GM21381 (cell line): ENCODE data around the gene DHRS1.

Source experiments
- ATAC-seq: cut with Tn5 transposase; IDR thresholded peaks from one replicate; pipeline ENCODE4 v1.9.1; 2021; ENCODE audit warnings: mild to moderate bottlenecking, moderate library complexity; ENCODE audit not compliant: unreplicated experiment

DHRS1 gene

GRCh38 chr14:24310646-24311604, 11.3 kb upstream of the DHRS1 start, which contains the start of gene LTB4R:
Gene LTB4R, plus strand, starts transcription at chr14:24311502. Its CDS starts 4,150 bp downstream, at chr14:24315652.
- peak; percentile 66 for ATAC-seq

DNA sequence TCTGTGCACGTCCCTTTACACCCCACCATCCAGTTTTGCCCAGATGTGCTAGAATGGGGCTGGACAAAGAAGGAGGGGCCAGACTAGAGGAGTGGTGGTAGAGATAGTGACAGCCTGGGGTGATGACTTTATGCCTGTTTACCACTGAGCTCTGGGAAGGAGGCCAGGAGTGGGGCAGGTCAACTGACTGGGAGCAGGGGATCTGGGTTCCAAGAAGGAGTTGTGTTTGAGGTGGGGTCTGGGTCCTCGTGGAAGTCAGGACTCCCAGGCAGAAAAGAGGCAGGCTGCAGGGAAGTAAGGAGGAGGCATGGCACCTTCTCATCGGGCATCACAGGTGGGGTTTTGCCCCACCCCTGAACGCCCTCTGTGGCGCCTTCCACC, 10.7 kb upstream of the DHRS1 start:
- no peak for ATAC-seq

- no peak for ATAC-seq
Observed at GRCh38 chr14:24309538-24310264, 10.1 kb upstream of the DHRS1 start, which contains the start of gene LTB4R2. Gene LTB4R2, plus strand, starts transcription at chr14:24310140. Its CDS starts 525 bp downstream, at chr14:24310665.

- ATAC-seq: no peak
Observed at GRCh38 chr14:24308342-24309124, 9.0 kb upstream of the DHRS1 start.

GRCh38 chr14:24307575-24308341, 8.2 kb upstream of the DHRS1 start, which contains the start of gene CIDEB:
Gene CIDEB, minus strand, starts transcription at chr14:24307977. Its CDS starts 119 bp downstream, at chr14:24307858.
- ATAC-seq: no peak

GRCh38 chr14:24307156-24307574, 7.6 kb upstream of the DHRS1 start:
- no peak for ATAC-seq

DNA sequence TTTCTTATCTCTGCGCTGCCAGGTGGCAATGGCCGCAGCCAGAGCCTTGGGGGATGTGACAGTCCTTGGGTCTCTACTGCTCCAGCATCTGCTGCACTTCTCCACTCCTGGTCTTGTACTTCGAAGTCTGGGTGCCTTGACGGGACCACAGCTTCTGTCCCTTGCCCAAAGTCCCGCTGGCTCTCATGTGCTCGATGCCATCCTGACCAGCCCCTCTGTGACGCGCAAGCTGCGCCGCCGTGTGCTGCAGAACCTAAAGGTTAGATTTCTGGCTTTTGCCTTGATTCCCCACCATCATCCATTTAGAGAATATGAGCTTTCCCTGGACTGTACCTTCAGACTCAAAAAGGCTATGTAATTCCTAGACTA, 4.4 kb upstream of the DHRS1 start:
- ATAC-seq: no peak

DNA sequence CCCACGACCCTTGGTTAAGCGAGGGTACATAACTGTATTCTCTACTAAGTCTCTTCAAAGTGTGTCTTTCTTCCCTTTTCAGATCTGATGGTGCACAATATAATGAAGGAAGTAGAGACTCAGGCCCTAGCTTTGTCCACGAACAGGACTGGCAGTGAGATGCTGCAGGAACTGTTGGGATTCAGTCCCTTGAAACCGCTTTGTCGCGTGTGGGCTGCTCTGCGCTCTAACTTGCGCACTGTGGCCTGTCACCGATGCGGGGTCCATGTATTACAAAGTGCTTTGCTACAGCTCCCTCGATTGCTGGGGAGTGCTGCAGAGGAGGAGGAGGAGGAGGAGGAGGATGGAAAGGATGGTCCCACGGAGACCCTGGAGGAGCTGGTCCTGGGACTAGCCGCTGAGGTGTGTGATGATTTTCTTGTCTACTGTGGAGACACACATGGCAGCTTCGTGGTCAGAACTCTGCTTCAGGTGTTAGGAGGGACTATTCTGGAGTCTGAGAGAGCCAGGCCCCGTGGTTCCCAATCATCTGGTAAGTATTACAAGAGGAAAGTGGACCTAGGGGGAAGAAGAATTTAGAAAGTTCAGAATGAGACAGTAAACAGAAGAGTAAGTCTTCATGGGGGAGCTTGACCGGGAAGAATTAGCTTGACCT, 873 bp upstream of the DHRS1 start:
- ATAC-seq: no peak

DNA sequence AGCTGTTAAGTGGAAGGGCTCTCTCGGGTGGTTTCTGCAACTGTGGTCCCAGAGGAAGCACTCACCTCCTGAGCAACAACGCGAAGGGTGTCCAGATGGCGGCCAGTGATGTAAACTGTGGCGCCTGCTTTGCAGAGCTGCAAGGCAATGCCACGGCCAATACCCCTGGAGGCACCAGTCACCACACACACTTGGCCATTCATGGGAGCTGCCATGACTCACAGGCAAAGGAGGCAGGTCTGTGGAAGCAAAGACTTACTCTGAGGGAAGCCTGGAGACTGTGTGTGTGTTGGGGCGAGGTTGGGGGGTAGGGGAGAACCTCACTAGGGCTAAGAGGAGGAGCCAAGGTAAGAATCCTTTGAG, 707 bp downstream of the DHRS1 start:
- ATAC-seq: peak; percentile 1

DNA sequence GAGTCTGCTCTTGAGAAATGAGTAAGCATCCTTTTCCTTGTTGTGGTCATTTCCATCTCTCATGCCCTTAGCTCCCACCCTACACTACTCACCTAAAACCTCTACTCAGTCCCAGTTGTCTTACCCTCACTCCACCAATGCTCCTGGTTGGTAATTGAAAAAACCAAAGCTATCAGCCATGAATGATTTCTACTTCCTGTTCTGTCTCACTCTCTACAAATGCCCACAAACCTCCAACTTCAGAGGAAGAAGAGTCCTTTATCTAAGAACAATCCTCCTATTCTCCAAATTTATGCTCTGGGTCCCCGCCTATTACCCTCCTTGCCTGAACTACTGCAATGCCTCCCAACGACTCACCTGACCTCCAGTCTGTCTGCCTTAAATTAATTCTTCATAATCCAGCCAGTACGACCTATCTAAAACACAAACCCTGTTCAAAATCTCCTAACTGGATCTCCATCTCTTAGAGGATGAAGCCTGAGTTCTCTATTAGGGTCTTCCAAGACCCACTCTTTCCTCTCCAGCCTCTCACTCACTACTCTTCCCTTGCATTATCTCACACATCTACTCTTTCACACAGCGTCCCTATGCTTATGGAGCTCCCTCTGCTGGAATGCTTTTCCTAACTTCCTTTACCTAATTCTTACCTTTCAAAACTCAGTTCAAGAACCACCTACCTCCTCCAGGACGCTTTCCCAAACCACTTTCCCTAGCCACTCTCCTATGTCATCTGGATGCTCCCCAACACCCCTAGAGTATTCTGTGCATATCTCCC, 2.2 kb downstream of the DHRS1 start:
- ATAC-seq: no peak

- no peak for ATAC-seq
Observed at GRCh38 chr14:24296341-24297157, 3.0 kb downstream of the DHRS1 start.

GRCh38 chr14:24293525-24293924, 6.1 kb downstream of the DHRS1 start:
- ATAC-seq: no peak

DNA sequence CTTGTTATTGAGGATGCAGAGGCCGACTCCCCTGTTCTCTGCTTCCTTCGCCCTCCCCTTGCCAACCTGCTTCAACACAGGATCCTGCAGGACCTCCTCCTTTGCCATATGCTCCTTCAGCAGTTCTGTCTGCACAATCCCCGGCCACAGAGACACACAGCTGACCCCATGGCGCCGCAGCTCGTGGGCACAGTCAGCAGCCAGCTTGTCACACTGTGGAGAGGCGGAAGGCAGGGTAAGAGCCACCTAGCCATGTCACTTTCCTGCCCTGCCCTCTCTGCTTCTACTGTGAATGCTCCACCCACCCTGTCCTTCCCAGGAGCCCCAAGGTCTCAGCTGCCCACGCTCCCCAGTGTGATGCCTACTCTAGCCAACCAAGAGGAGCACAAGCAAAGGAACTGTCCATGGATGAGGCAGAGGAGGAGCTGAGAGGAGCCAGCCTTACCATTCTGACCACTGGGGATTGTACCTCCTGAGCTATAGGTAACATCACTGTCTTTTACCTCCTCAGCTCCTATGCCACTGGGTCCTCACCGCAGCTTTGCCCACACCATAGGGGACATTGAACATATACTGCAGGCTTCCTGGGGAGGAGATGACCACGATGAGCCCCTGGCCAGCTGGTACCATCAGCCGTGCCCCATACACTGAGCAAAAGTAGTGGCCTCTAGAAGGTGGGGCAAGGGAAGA, 7.3 kb downstream of the DHRS1 start:
- ATAC-seq: no peak

DNA sequence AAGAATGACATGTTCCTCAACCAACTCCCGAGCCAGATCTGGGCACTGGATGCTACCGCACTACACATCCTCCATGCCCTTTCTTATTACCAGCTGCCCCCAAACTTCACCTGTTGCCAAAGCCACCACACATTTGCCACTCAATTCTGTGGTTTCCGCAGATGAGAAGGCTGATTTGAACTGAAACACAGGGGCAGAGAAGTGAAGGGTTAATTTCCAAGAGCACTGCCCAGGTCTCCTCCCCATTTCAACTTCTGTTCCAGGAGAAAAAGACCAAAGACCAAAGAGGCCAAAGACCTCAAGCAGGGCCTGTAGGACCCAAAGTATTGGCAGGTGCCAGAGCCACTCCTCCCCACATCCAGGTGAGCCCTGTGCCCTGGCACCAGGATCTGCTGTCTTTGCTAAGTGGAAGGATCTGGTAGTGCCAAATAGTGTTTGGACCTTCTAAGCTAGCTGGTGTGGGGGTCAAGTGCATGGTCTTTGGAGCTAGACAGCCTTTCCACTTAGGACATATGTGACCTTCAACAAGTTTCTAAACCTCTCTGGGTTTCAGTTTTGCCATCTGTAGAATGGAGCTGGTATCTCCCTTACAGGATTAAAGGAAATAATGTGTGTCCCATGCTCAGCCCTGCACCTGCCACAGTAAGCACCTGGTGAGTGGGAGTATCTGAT, 8.0 kb downstream of the DHRS1 start:
- ATAC-seq: no peak

DNA sequence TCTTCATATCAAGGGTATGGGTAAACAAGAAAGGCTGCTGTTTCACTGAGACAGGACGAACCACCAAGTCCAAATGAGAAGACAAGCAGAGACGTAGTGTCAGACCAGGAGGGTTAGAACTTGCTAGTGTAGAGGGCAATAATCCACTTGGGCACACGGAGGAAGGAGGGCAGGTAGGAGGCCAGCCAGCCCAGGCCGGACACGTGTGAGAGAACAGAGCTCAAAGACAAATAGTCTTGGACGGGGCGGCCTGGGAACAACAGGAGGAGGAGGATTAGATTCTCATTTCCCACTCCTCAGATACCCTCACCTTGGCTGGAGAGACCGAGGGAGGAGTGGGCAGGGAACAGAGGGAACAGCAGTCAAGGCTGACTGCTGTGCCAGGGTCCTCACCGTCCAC, 8.8 kb downstream of the DHRS1 start:
- no peak for ATAC-seq

GRCh38 chr14:24289649-24290280, 9.8 kb downstream of the DHRS1 start:
- no peak for ATAC-seq

- ATAC-seq: no peak
Observed at GRCh38 chr14:24286996-24287395, 12.6 kb downstream of the DHRS1 start.
